EH (cell line): Measurements from ENCODE around the gene RCE1.

Experiments used
- DNase-seq: peaks from one replicate; pipeline ENCODE4 v3.0.0-alpha.2; 2015; ENCODE audit warnings: low read depth

RCE1 gene

GRCh38 chr11:66844496-66845142, 1.4 kb downstream of the RCE1 start:
- no peak for DNase-seq

GRCh38 chr11:66845143-66845875, 2.1 kb downstream of the RCE1 start:
- DNase-seq, result no peak

GRCh38 chr11:66845876-66846212, 2.6 kb downstream of the RCE1 start:
- DNase-seq, result no peak

- no peak for DNase-seq
Measured at GRCh38 chr11:66846671-66847091, 3.4 kb downstream of the RCE1 start.

GRCh38 chr11:66847461-66848232, 4.4 kb downstream of the RCE1 start:
- no peak for DNase-seq

GRCh38 chr11:66848671-66849500, 5.6 kb downstream of the RCE1 start:
- DNase-seq, result no peak

- no peak for DNase-seq
Measured at GRCh38 chr11:66849501-66850234, 6.4 kb downstream of the RCE1 start.

GRCh38 chr11:66850235-66850587, 7.0 kb downstream of the RCE1 start:
- no peak for DNase-seq

- DNase-seq, result no peak
Measured at GRCh38 chr11:66850588-66851238, 7.5 kb downstream of the RCE1 start.

GRCh38 chr11:66851239-66851596, 8.0 kb downstream of the RCE1 start:
- no peak for DNase-seq

GRCh38 chr11:66851698-66852465, 8.6 kb downstream of the RCE1 start:
- peak; percentile 10 for DNase-seq

- DNase-seq, result no peak
Measured at GRCh38 chr11:66852466-66853241, 9.4 kb downstream of the RCE1 start.

GRCh38 chr11:66853242-66854229, 10.3 kb downstream of the RCE1 start:
- no peak for DNase-seq

GRCh38 chr11:66854231-66854661, 11.0 kb downstream of the RCE1 start:
- DNase-seq, result no peak

- no peak for DNase-seq
Measured at GRCh38 chr11:66854729-66855211, 11.5 kb downstream of the RCE1 start.

GRCh38 chr11:66855574-66856495, 12.6 kb downstream of the RCE1 start:
- peak; percentile 93 for DNase-seq
